ENCODE measurements around the gene SNRPE. TPM values are rescaled to one million over a fixed set of nuclear protein-coding genes. Genes with fewer than 3 reads are reported as not detected.

Gene SNRPE
- total RNA-seq, 1 donor = 53.1 TPM

GRCh38 chr1:203873094-203873493 is 11.7 kb downstream of the SNRPE start:
- DNase-seq (ENCODE audit: low read depth) = no peak
- H3K4me3 ChIP-seq (ENCODE audit: low read depth, low read length) = no peak overlapping the region
- no peak for TF ChIP-seq CTCF (IDR thresholded peaks at IDR 0.05; ENCODE audit: insufficient read depth, low read depth, low read length)

- no peak for TF ChIP-seq CTCF (IDR thresholded peaks at IDR 0.05; ENCODE audit: insufficient read depth, low read depth, low read length)
- no peak overlapping the region for H3K4me3 ChIP-seq (ENCODE audit: low read depth, low read length)
- DNase-seq (ENCODE audit: low read depth) = no peak
Observed at GRCh38 chr1:203878422-203878821, 17.0 kb downstream of the SNRPE start.

- no peak for DNase-seq (ENCODE audit: low read depth)
- no peak for TF ChIP-seq CTCF (IDR thresholded peaks at IDR 0.05; ENCODE audit: insufficient read depth, low read depth, low read length)
Observed at GRCh38 chr1:203880606-203881005, 19.2 kb downstream of the SNRPE start.

GRCh38 chr1:203888807-203889251 is 27.4 kb downstream of the SNRPE start:
- no peak overlapping the region for H3K4me3 ChIP-seq (ENCODE audit: low read depth, low read length)

More at GRCh38 chr1:203880606-203881005, 19.2 kb downstream of the SNRPE start:
- H3K4me3 ChIP-seq (ENCODE audit: low read depth, low read length) = no peak overlapping the region

GRCh38 chr1:203891950-203892349 is 30.6 kb downstream of the SNRPE start:
- no peak overlapping the region for H3K4me3 ChIP-seq (ENCODE audit: low read depth, low read length)
- DNase-seq (ENCODE audit: low read depth) = no peak
- no peak for TF ChIP-seq CTCF (IDR thresholded peaks at IDR 0.05; ENCODE audit: insufficient read depth, low read depth, low read length)

More at GRCh38 chr1:203888807-203889251, 27.4 kb downstream of the SNRPE start:
- TF ChIP-seq CTCF (IDR thresholded peaks at IDR 0.05; ENCODE audit: insufficient read depth, low read depth, low read length) = no peak
- DNase-seq (ENCODE audit: low read depth) = peak; percentile 30

GRCh38 chr1:203898458-203899352 is 37.3 kb downstream of the SNRPE start:
- H3K4me3 ChIP-seq (ENCODE audit: low read depth, low read length) = no peak overlapping the region
- no peak for DNase-seq (ENCODE audit: low read depth)
- TF ChIP-seq CTCF (IDR thresholded peaks at IDR 0.05; ENCODE audit: insufficient read depth, low read depth, low read length) = no peak
